C4-2B (cell line): Measurements from ENCODE around the gene FAM90A1.
"Not testable (repeated sequence)": the region's sequence is repeated elsewhere in the genome, so short reads cannot be mapped to it uniquely, and the experiment has no call there.

ENCODE experiments used
- CTCF ChIP-seq: fragments of 450-650 bp; conservative IDR thresholded peaks from 2 replicates; pipeline ENCODE4 v1.5.1; 2017; ENCODE audit warnings: mild to moderate bottlenecking
- ZFX ChIP-seq: fragments of 450-650 bp; IDR thresholded peaks from 2 replicates; pipeline ENCODE4 v1.6.1; 2017

GRCh38 chr12:8235316-8236157, 8.1 kb upstream of the FAM90A1 start:
- TF ChIP-seq CTCF, ZFX: not testable (repeated sequence)
